Measurements from ENCODE around the gene NAALADL1. TPM values are rescaled to one million over a fixed set of nuclear protein-coding genes. Genes with fewer than 3 reads are reported as not detected.
A peak's percentile ranks its signal among the peaks of the same experiment; 100 is the strongest.

NAALADL1 gene
- total and polyA plus RNA-seq, 9 of the 15 experiments (the other 6 are each of a cell fraction or from before 2014, with no cell fraction given), result 0.06 to 0.72 (median 0.22) TPM; not detected in 4

- Histone ChIP-seq H3K9ac (ENCODE audit: insufficient read depth in 1 of 2, low read depth in 2 of 2, low read length in 2 of 2) (peak overlapping the region in 1 of 2 experiments; percentile 67; a peak in 2 of 4 replicates), H3K36me3 (ENCODE audit: control insufficient read depth, insufficient read depth, low read length) (peaks cover 40% of the 10 kb centered on the region; the same call in 2 of the 3 replicates), H3K4me1 (replicated peaks in 1 of 2; ENCODE audit: control insufficient read depth in 2 of 2, insufficient read depth in 2 of 2, low read length in 2 of 2) (peaks cover 7 to 29% of the 10 kb centered on the region in 2 experiments; a peak in 4 of 5 replicates), H3K9me3 (replicated peaks; ENCODE audit: control insufficient read depth, insufficient read depth, low read depth, low read length) (no peaks in the 10 kb centered on the region; the same call in 1 of the 2 replicates), H3K27ac (ENCODE audit: extremely low read depth, low read depth, low read length) (no peak overlapping the region), H3K4me3 (no peak overlapping the region), H4K20me1 (replicated peaks; ENCODE audit: control insufficient read depth, insufficient read depth, low read length) (no peaks in the 10 kb centered on the region), H3K9me1 (ENCODE audit: control insufficient read depth, insufficient read depth, low read length) (peaks cover 2% of the 10 kb centered on the region), H3K79me2 (ENCODE audit: control insufficient read depth, insufficient read depth, low read length) (peaks cover 3% of the 10 kb centered on the region; the same call in 2 of the 3 replicates), H2AFZ (ENCODE audit: low read depth, low read length) (no peak overlapping the region), H3K4me2 (ENCODE audit: insufficient read depth, low read length) (no peak overlapping the region), H3K27me3 (ENCODE audit: control insufficient read depth in 2 of 2, insufficient read depth in 2 of 2, low read length in 2 of 2) (no peaks in the 10 kb centered on the region)
- TF ChIP-seq POLR2G (IDR thresholded peaks at IDR 0.05; ENCODE audit: low read depth, low read length) (peak; percentile 52; the same call in 1 of the 2 replicates), RAD51 (IDR thresholded peaks at IDR 0.05; ENCODE audit: borderline replicate concordance, low read depth) (no peak)
- WGBS (ENCODE audit: insufficient coverage, low coverage, missing lambda C conversion rate), result 98% methylated on average over 8 of the region's 11 CpGs
- BruUV-seq (replicated peaks), result no TSS peak
- CTCF ChIA-PET (ENCODE audit: low intra/inter-chr PET ratio), result no interaction called here
- intact Hi-C loops (cut with micrococcal nuclease) (no loop called here), in situ Hi-C loops (cut with MboI) (no loop called here)
- FAIRE-seq, result no peak
- no peak for DNase-seq (ENCODE audit: extremely low read depth in 1 of 4, low spot score in 3 of 4)
- ATAC-seq, result no peak
- POLR2A ChIA-PET, result interaction anchor here (0.7 kb wide), 1 partner anchor 141 kb away, joined by 3 read pairs; no protein-coding TSS in a partner anchor
Observed at GRCh38 chr11:65021509-65021908, 36.8 kb downstream of the NAALADL1 start.

DNA sequence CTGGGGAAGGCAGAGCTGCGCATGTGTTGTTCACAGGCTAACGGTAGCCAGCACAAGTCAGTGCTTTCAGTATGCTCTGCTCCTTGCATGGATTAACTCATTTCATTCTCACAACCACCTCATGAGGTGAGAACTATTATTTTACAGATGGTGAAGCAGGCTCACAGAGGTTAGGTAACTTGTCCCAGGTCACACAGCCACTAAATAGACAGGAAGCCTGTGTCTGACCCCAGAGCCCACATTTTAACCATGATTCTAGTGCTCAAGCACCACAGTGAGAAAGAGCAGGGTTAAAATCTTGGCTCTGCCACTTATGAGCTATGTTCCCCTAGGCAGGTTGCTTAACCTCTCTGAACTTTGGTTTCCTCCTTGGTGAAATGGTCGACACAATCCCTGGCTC is 37.4 kb downstream of the NAALADL1 start:
- ChIA-PET CTCF (ENCODE audit: low intra/inter-chr PET ratio) (no interaction called here), POLR2A (no interaction called here)
- no peak for FAIRE-seq
- ATAC-seq, result no peak
- peaks cover 8% of the 10 kb centered on the region for H3K79me2 ChIP-seq (ENCODE audit: control insufficient read depth, insufficient read depth, low read length)
- H3K9me3 ChIP-seq (replicated peaks; ENCODE audit: control insufficient read depth, insufficient read depth, low read depth, low read length), result no peaks in the 10 kb centered on the region; the same call in 1 of the 2 replicates
- peaks cover 4% of the 10 kb centered on the region for H3K9me1 ChIP-seq (ENCODE audit: control insufficient read depth, insufficient read depth, low read length)
- H3K27ac ChIP-seq (ENCODE audit: extremely low read depth, low read depth, low read length), result no peak overlapping the region
- H3K9ac ChIP-seq (ENCODE audit: insufficient read depth in 1 of 2, low read depth in 2 of 2, low read length in 2 of 2), result peak overlapping the region in 1 of 2 experiments; percentile 67; a peak in 1 of 4 replicates
- H3K4me3 ChIP-seq, result no peak overlapping the region
- BruUV-seq (replicated peaks), result no TSS peak
- DNase-seq (ENCODE audit: extremely low read depth in 1 of 4, low spot score in 3 of 4), result no peak
- H2AFZ ChIP-seq (ENCODE audit: low read depth, low read length), result no peak overlapping the region
- H3K4me1 ChIP-seq (replicated peaks in 1 of 2; ENCODE audit: control insufficient read depth in 2 of 2, insufficient read depth in 2 of 2, low read length in 2 of 2), result peaks cover 7 to 32% of the 10 kb centered on the region in 2 experiments; a peak in 4 of 5 replicates
- WGBS (ENCODE audit: insufficient coverage, low coverage, missing lambda C conversion rate), result 93% methylated on average over 2 of the region's 3 CpGs
- H3K4me2 ChIP-seq (ENCODE audit: insufficient read depth, low read length), result no peak overlapping the region
- TF ChIP-seq TRIM28 (IDR thresholded peaks at IDR 0.05) (no peak), JUNB (CRISPR knock-in tag; conservative IDR thresholded peaks at IDR 0.05) (no peak), MCM3 (IDR thresholded peaks at IDR 0.05) (no peak), CHD2 (IDR thresholded peaks at IDR 0.05; ENCODE audit: low read depth, low read length) (no peak), NFYB (IDR thresholded peaks at IDR 0.05; ENCODE audit: extremely low read depth, insufficient read length) (no peak), BRF2 (IDR thresholded peaks at IDR 0.05; ENCODE audit: borderline replicate concordance, insufficient read depth, insufficient read length) (no peak), FOS (IDR thresholded peaks at IDR 0.05; ENCODE audit: extremely low read depth, insufficient read length) (no peak), ZNF24 (IDR thresholded peaks at IDR 0.05) (no peak)
- peaks cover 42% of the 10 kb centered on the region; the same call in 2 of the 3 replicates for H3K36me3 ChIP-seq (ENCODE audit: control insufficient read depth, insufficient read depth, low read length)
- H4K20me1 ChIP-seq (replicated peaks; ENCODE audit: control insufficient read depth, insufficient read depth, low read length), result no peaks in the 10 kb centered on the region
- in situ Hi-C loops (cut with MboI), result no loop called here
- intact Hi-C loops (cut with micrococcal nuclease), result no loop called here
- no peaks in the 10 kb centered on the region for H3K27me3 ChIP-seq (ENCODE audit: control insufficient read depth in 2 of 2, insufficient read depth in 2 of 2, low read length in 2 of 2)

All from K562 (cell line).